GM13977 (cell line): ENCODE results near the gene PCDHA12.

Experiments
- DNase-seq: peaks from one replicate; pipeline ENCODE4 v3.0.0; 2012; ENCODE audit warnings: low spot score
- in situ Hi-C: fragments of 300-500 bp; cut with MboI; formaldehyde crosslinking; loops from one replicate; pipeline ENCODE4 v1.12.0; 2022; ENCODE audit warnings: low sequenced_read_pairs, low pct_unique_long_range_greater_than_20kb, mixed read lengths, inconsistent platforms; ENCODE audit not compliant: unreplicated experiment
- TF ChIP-seq, protein P1 (sequence below): IDR thresholded peaks from 2 replicates; pipeline ENCODE4 v1.5.1; 2012; ENCODE audit warnings: mild to moderate bottlenecking, control low read depth; ENCODE audit not compliant: insufficient read depth; ENCODE audit errors: extremely low read depth, missing control alignments

Gene PCDHA12

DNA sequence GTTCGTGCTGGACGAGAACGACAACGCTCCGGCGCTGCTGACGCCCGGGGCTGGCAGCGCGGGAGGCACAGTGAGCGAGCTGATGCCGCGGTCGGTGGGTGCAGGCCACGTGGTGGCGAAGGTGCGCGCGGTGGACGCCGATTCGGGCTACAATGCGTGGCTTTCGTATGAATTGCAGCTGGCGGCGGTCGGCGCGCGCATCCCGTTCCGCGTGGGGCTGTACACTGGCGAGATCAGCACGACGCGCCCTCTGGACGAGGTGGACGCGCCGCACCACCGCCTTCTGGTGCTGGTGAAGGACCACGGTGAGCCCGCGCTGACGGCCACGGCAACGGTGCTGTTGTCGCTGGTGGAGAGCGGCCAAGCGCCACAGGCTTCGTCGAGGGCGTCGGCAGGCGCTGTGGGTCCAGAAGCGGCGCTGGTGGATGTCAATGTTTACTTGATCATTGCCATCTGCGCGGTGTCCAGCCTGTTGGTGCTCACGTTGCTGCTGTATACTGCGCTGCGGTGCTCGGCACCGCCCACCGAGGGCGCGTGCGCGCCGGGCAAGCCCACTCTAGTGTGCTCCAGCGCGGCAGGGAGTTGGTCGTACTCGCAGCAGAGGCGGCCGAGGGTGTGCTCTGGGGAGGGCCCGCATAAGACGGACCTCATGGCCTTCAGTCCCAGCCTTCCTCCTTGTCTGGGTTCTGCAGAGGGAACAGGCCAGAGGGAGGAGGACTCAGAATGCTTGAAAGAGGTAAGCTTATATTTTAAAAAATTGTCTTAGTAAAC lies 9.0 kb downstream of the PCDHA12 start:
- DNase-seq: peak; percentile 5
- in situ Hi-C loops: no loop called here
- TF ChIP-seq, protein P1, sequence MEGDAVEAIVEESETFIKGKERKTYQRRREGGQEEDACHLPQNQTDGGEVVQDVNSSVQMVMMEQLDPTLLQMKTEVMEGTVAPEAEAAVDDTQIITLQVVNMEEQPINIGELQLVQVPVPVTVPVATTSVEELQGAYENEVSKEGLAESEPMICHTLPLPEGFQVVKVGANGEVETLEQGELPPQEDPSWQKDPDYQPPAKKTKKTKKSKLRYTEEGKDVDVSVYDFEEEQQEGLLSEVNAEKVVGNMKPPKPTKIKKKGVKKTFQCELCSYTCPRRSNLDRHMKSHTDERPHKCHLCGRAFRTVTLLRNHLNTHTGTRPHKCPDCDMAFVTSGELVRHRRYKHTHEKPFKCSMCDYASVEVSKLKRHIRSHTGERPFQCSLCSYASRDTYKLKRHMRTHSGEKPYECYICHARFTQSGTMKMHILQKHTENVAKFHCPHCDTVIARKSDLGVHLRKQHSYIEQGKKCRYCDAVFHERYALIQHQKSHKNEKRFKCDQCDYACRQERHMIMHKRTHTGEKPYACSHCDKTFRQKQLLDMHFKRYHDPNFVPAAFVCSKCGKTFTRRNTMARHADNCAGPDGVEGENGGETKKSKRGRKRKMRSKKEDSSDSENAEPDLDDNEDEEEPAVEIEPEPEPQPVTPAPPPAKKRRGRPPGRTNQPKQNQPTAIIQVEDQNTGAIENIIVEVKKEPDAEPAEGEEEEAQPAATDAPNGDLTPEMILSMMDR: no peak

DNA sequence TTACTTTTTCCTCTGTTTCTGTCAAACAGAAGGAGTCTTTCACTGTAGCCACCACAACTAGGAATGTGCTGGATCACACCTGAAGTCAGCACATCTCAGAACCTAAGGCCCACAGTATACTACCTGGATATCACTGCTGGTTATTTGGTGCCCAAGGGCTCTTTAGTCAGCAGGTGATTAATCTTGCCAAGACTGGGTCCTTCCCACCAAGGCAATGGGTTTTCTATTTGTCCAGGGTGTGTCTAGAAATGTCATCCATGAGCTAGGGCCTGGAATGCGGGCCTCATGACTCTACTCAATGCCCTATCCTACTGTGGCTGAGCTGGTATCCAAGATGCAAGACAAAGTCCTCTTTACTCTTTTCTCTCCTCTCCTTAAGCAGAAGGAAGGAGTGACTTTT lies 41.2 kb downstream of the PCDHA12 start:
- in situ Hi-C loops: no loop called here
- TF ChIP-seq, protein P1: no peak
- no peak for DNase-seq

DNA sequence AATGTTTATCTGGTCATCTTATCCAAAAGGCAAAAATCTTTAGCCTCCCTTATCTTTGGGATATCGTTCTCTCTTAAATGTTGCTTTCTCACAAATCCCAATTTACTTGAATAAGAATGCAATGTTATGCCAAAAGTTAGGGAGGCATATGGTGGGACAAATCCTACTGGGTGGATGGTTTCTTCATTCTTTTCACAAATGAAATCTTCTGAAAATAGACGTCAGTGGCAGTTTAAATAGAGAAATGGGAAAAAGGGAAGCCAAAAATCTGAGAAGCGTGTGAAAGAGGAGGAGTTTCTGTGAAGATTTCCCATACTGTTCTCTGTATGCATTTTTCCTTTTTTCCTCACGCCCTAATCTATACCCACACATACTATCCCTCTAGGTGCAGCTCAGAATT lies 48.5 kb downstream of the PCDHA12 start:
- in situ Hi-C loops: no loop called here
- TF ChIP-seq, protein P1: no peak
- DNase-seq: no peak

DNA sequence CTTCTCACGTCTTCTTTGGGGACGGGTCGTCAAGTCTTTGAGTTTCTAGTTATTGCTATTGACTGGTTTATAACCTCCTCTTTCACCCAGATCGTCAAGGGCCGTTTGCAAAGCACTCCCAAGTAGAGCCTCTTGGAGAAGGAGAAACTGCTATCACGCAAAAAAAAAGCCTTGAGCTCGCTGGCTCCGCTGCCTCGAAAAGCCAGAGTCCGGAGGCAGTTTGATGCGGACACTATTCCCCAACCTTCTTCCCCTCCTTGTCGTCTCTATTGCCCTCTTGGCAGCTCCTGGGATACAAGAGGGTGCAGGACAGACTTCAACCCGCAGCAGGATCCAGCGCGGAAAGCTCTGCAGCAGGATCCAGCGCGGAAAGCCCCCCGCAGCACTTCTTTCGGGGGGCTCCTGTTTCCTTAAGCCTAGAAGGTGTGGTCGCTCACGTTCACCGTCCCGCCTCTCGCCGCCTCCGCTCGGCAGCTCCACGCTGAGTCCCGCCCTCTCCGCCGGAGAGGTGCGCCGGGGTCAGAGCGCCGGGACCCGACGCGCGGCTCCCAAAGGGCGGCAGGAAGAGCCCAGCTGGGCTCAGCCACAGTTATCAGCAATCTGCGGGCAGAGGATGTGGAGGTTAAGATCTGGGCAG lies 50.8 kb downstream of the PCDHA12 start, which contains the start of gene PCDHAC1:
Gene PCDHAC1, plus strand, starts transcription at position 494 of the 637 bp plus-strand sequence. CDS start 594 bp downstream, outside the sequence.
- DNase-seq: no peak
- TF ChIP-seq, protein P1: no peak
- in situ Hi-C loops: no loop called here

DNA sequence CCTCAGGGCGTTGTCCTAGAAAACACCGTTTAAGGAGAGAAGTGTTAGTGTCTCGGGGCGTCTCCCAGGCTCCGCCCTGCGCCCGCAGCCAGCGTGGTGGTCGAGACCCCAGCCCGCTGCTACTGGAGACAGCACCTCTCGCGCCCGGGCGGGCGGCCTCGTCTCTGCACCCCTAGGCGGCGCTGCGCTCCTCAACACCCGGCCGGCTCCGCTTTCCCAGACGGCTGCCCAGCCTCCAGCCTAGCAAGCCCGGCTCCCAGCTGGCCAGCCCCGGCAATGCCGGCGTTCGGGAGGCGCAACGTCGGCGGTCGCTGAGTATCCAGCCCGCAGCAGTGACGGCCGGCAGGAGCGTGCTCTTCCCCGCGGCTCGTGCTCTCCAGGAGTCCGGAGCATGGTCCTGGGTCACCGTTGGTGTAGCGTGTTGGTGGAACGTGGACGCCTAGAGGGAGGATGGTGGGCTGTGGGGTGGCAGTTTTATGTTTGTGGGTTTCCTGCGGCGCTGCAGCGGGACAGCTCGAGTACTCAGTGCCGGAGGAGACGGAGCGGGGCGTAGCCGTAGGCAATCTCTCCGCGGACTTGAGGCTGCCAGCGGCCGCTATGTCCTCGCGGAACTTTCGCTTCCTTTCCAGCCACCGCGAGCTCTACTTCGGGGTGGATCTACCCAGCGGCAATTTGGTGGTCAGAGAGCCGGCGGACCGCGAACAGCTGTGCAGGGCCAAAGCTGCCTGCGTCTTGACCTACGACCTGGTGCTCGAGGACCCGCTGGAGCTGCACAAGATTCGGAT lies 51.5 kb downstream of the PCDHA12 start:
- in situ Hi-C loops: no loop called here
- DNase-seq: no peak
- TF ChIP-seq, protein P1: no peak

DNA sequence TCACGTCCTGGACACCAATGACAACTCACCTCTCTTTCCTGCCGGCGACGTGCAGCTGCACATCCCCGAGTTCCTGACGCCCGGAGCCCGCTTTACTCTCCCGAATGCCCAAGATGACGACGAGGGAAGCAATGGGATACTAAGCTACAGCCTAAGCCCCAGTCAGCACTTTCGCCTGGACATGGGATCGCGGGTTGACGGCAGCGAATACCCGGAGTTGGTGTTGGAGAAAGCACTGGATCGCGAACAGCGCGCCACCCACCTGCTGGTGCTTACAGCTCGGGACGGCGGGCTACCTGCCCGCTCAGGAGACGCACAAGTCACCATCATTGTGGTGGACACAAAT lies 52.1 kb downstream of the PCDHA12 start:
- TF ChIP-seq, protein P1: no peak
- in situ Hi-C loops: no loop called here
- DNase-seq: no peak
